Testis (tissue), 3 donors: Measurements from ENCODE around the gene TIAM2. TPM values are rescaled to one million over a fixed set of nuclear protein-coding genes. Genes with fewer than 3 reads are reported as not detected.

ENCODE experiments used
- DNase-seq: peaks from one replicate; pipeline ENCODE4 v3.0.0-alpha.2; 2019
- H3K27ac ChIP-seq, 2 donors: fragments of 200-600 bp; sonication (generic); one replicate each; pipeline ENCODE4 v1.5.1; 2019
- H3K27me3 ChIP-seq: fragments of 200-600 bp; sonication (generic); one replicate; pipeline ENCODE4 v1.5.1; 2019
- H3K36me3 ChIP-seq: fragments of 200-600 bp; sonication (generic); one replicate; pipeline ENCODE4 v1.5.1; 2017; ENCODE audit warnings: low read depth; ENCODE audit errors: missing control alignments
- H3K4me1 ChIP-seq: fragments of 200-600 bp; sonication (generic); one replicate; pipeline ENCODE4 v1.5.1; 2019
- H3K4me3 ChIP-seq, 2 donors: fragments of 200-600 bp; sonication (generic); one replicate each; pipeline ENCODE4 v1.5.1; 2017 to 2019
- H3K9me3 ChIP-seq: fragments of 200-600 bp; sonication (generic); one replicate; pipeline ENCODE4 v1.5.1; 2017
- POLR2A ChIP-seq: fragments of 450-650 bp; IDR thresholded peaks from one replicate; pipeline ENCODE4 v1.6.1; 2017; ENCODE audit warnings: antibody characterized with exemption, mild to moderate bottlenecking, moderate library complexity
- WGBS, 2 donors: methylation state at CpG; one replicate each; pipeline ENCODE4 v1.1.5; 2018; 5-methylcytosine and 5-hydroxymethylcytosine counted together
- intact Hi-C: fragments of 100-400 bp; cut with DNase I; formaldehyde crosslinking; loops from one replicate; pipeline ENCODE4 v1.15.1; 2023; ENCODE audit warnings: low total_unique reads
- polyA plus RNA-seq: library from polyadenylated mRNA; stranded (reverse); fragments of 350-450 nt; fragmentation: Illumina TruSeq; extraction: RNeasy Lipid Tissue Mini Kit (QIAGEN cat#74804); gene quantifications from one replicate; pipeline ENCODE4 v1.2.3, GENCODE V29; 2014; ENCODE audit warnings: low read depth, low replicate concordance; ENCODE audit not compliant: insufficient read depth
- total RNA-seq, 2 donors: library from RNA; depleted of rRNA; stranded (reverse); fragments of >200 nt; gene quantifications; one replicate each; pipeline ENCODE4 v1.2.3, GENCODE V29; 2016
- TF ChIP-seq, protein P1 (sequence below), 3 experiments: fragments of 450-650 bp in 2 of 3; fragments of 200-600 bp in 1 of 3; sonication (generic) in 1 of 3; IDR thresholded peaks; one replicate each; pipeline ENCODE4 v1.5.1; 2016 to 2019; ENCODE audit warnings: antibody characterized with exemption in 3 of 3, mild to moderate bottlenecking in 2 of 3, moderate library complexity in 1 of 3

Gene TIAM2
- total and polyA plus RNA-seq, 3 donors from 2014 or later: 22.7 to 43.8 (median 38.0) TPM

DNA sequence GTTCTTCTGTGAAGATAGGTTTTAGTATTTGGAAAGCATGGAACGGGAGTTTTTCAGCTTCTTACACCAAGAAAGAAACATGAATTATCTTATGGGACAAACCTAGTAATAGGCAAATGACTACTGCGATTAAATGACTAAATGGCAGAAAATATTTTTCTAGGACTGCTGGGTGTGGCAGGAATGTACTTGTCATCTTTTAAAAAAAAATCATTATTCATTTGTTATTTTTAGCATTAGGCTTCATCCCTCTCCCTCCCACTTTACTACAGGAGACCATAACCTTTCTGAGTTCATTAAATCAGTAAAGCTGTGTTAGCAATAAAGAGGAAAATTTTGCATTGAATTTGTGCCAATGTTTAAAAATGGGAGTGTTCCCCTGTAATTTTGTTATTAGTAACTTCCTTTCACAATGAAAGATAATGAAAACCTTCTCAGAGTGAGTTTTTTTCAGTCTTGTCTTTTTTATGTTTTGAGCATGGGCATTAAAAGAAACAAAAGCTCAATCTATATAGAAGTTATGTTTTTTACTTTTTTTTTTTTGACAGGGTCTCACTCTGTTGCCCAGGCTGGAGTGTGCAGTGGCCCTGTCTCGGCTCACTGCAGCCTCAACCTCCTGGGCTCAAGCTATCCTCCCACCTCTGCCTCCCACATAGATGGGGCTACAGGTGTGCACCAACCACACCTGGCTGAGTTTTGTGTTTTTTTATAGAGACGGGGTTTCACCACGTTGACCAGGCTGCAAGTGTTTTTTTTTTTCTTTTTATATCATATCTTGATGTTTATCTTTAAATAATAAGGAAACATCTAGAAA lies 163.1 kb downstream of the TIAM2 start:
- no peaks in the 10 kb centered on the region for H3K9me3 ChIP-seq
- no peak for DNase-seq
- WGBS, 2 donors: 76 to 81% methylated on average over 5 of the region's 5 CpGs

DNA sequence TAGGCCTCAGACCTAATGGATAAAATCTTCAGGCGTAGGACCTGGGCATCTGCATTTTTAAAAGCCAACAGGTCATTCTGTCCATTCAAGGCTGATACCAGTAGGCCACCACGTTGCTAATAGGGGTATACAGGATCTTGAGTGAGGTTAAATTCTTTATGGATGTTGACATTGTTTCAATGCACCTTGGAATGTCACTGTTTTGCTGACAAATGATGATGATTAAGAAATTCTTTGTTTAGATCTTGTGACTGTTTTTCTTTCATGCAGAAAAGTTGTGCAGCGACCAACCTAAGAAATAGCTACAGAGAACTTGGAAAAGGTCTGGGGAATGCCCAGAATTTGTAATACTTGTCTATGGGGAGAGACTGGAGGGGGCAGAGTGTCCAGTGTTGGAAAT lies 167.6 kb downstream of the TIAM2 start:
- no peak overlapping the region for H3K27ac ChIP-seq
- no peak overlapping the region for H3K4me3 ChIP-seq
- DNase-seq: no peak
- H3K27me3 ChIP-seq: no peaks in the 10 kb centered on the region
- intact Hi-C loops: no loop called here
- no peaks in the 10 kb centered on the region for H3K9me3 ChIP-seq
- H3K36me3 ChIP-seq: no peaks in the 10 kb centered on the region
- WGBS, 2 donors: 81 to 87% methylated on average over 3 of the region's 3 CpGs
- no peaks in the 10 kb centered on the region for H3K4me1 ChIP-seq
- TF ChIP-seq POLR2A: no peak
- TF ChIP-seq, protein P1, sequence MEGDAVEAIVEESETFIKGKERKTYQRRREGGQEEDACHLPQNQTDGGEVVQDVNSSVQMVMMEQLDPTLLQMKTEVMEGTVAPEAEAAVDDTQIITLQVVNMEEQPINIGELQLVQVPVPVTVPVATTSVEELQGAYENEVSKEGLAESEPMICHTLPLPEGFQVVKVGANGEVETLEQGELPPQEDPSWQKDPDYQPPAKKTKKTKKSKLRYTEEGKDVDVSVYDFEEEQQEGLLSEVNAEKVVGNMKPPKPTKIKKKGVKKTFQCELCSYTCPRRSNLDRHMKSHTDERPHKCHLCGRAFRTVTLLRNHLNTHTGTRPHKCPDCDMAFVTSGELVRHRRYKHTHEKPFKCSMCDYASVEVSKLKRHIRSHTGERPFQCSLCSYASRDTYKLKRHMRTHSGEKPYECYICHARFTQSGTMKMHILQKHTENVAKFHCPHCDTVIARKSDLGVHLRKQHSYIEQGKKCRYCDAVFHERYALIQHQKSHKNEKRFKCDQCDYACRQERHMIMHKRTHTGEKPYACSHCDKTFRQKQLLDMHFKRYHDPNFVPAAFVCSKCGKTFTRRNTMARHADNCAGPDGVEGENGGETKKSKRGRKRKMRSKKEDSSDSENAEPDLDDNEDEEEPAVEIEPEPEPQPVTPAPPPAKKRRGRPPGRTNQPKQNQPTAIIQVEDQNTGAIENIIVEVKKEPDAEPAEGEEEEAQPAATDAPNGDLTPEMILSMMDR (IDR thresholded peaks at IDR 0.05): no peak

More for the DNA sequence above, 163.1 kb downstream of the TIAM2 start:
- Histone ChIP-seq H3K36me3 (no peaks in the 10 kb centered on the region), H3K27me3 (no peaks in the 10 kb centered on the region), H3K4me1 (no peaks in the 10 kb centered on the region), H3K4me3 (no peak overlapping the region), H3K27ac (no peak overlapping the region)
- TF ChIP-seq, protein P1 (IDR thresholded peaks at IDR 0.05): no peak
- TF ChIP-seq POLR2A: no peak
- intact Hi-C loops: no loop called here

DNA sequence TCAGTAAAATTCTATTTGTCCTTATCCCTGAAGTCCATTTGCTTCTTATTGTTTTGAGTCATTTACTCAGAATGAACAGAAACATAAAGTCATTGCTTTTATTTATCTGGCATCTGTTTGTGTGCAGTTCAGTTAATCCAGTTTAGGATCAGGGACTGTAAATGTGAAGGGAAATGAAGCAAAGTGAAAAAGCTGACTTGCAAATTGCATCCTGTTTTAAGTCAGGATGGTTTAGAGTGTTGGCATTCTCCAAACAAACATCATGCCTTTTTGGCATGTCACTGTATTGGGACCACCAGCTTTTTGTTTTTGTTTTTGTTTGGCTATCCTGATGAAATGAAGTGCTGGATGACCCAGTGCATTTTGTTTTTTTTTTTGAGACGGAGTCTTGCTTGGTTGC lies 168.5 kb downstream of the TIAM2 start:
- intact Hi-C loops: no loop called here
- 93 to 100% methylated on average over 1 of the region's 1 CpG for WGBS, 2 donors
- no peak for TF ChIP-seq POLR2A
- TF ChIP-seq, protein P1 (IDR thresholded peaks at IDR 0.05): no peak

DNA sequence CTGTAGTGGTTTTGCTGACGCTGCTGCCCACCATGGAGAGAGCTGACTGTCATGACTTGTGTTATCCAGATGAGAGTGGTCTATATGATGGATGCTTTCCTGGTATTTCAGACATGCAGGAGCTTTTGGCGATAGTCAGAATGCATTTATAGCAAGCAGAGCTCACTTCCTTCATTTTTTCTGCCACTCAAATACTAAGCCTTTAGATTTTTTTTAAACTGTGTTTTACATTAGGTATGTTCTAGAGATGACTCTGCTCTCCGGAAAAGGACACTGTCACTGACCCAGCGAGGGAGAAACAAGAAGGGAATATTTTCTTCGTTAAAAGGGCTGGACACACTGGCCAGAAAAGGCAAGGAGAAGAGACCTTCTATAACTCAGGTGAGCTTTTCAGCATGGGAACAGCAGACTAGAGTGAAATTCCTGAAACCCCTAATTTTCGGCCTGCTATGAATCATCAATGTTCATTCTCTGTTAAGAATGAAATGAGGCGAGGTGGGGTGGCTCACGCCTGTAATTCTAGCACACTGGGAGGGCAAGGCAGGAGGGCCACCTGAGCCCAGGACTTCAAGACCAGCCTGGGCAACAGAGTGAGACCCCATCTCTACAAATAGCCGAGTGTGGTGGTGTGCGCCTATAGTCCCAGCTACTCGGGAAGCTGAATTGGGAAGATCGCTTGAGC lies 170.1 kb downstream of the TIAM2 start:
- no peak for DNase-seq

More for the DNA sequence above, 168.5 kb downstream of the TIAM2 start:
- DNase-seq: no peak
- H3K27me3 ChIP-seq: no peaks in the 10 kb centered on the region
- no peaks in the 10 kb centered on the region for H3K4me1 ChIP-seq
- H3K9me3 ChIP-seq: no peaks in the 10 kb centered on the region
- H3K36me3 ChIP-seq: no peaks in the 10 kb centered on the region
- H3K27ac ChIP-seq: no peak overlapping the region
- no peak overlapping the region for H3K4me3 ChIP-seq

More for the DNA sequence above, 170.1 kb downstream of the TIAM2 start:
- intact Hi-C loops: no loop called here
- no peaks in the 10 kb centered on the region for H3K9me3 ChIP-seq
- no peaks in the 10 kb centered on the region for H3K27me3 ChIP-seq
- WGBS, 2 donors: 91 to 93% methylated on average over 10 to 12 of the region's 12 CpGs
- TF ChIP-seq, protein P1 (IDR thresholded peaks at IDR 0.05): no peak
- no peaks in the 10 kb centered on the region for H3K36me3 ChIP-seq
- no peak overlapping the region for H3K4me3 ChIP-seq
- no peak overlapping the region for H3K27ac ChIP-seq
- no peaks in the 10 kb centered on the region for H3K4me1 ChIP-seq
